GM21717 (cell line): Measurements from ENCODE around the gene TLCD1.
"Not testable (repeated sequence)": the region's sequence is repeated elsewhere in the genome, so short reads cannot be mapped to it uniquely, and the experiment has no call there.

Experiments
- ATAC-seq: cut with Tn5 transposase; IDR thresholded peaks from one replicate; pipeline ENCODE4 v1.9.1; 2021; ENCODE audit warnings: mild to moderate bottlenecking, moderate library complexity; ENCODE audit not compliant: unreplicated experiment

The TLCD1 gene

GRCh38 chr17:28747051-28747691 is 21.1 kb upstream of the TLCD1 start:
- ATAC-seq: no peak

DNA sequence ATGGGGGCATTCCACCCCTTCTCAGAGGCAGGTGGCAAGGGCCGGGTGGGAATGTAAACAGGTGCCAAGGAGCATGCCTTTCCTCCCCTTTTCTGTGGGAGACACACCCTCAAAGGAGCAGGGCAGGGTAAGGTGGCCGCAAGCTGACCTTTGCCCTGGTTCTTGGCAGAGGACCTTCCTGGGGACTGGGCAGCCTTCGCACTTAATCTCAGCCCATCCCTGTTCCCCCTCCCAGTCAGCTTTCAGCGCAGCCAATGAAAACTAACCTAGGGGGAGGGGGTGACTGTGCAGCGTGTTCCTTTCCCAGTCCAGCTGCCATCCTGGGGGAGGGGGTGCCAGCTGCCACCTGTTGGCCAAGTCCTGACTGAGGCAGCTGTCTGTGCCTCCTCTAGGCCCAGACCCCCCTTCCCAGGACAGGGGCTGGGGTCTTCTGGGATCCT is 20.6 kb upstream of the TLCD1 start:
- ATAC-seq: no peak

DNA sequence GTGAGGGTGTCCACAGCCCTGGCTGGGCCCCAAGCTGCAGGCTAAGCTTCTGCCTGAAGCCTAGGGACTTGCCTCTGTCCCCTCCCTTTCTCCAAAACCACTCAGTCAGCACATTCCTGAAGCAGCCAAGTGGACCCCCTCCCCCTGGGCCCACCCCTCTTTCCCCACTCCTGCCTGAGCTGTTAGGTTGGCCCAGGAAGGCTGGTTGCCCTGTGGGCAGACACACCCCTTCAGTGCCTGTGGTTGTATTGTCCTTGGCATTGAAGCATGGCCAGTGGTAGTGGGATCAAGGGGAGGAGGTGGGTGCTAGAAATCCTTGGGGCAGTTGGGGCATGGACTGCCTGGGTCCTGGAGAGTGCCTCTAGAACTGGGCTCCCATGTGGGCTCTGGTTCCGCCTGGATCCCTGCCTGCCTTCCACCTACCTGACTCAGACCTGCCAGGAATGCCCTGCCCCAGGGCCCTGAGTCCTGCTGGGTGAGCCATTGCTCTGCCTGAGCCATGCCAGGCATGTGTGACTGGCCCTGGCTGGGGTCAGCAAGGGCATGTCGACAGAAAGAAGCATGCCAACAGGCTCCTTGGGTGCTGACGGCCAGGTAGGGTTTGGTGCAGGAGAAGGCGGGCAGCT is 19.9 kb upstream of the TLCD1 start:
- no peak for ATAC-seq

GRCh38 chr17:28744972-28745785 is 19.1 kb upstream of the TLCD1 start:
- no peak for ATAC-seq

DNA sequence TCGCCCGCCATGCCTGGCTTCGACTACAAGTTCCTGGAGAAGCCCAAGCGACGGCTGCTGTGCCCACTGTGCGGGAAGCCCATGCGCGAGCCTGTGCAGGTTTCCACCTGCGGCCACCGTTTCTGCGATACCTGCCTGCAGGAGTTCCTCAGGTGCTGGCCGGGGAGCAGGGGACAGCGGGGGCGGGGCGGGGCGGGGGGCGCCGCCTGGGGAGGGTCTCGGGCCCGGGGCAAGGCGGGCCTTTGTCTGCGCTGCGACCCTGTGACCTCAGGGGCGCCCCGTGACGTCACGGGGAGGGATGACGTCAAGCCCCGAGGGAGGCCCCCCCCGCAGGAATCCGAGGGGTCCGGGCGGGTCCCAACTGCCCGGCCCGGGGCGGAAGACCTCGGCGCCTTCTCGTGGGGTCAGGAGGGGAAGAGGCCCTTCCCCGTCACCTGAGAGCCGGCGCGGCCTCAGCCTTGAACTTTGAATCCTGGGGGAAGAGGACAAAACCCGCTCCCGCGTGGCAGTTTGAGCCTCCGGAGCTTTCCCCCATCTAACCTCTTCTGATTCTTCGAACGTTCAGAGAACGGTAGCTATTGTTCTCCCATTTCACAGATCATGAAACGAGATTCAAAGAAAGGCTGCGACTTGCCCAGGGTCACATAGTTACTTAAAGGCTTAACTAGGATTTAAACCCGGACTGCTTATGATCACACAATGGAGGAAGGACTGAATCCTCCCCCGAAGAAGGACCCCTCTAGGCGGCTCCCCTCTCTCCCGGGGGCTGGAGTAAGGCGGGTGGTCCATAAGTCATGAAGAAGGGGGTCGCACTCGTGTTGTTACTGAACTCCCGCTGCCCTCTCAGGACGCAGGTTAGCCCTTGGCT is 18.3 kb upstream of the TLCD1 start:
- ATAC-seq: no peak

- ATAC-seq: peak; percentile 34
Measured at GRCh38 chr17:28743243-28744103, 17.4 kb upstream of the TLCD1 start, which contains the start of gene TRAF4. TSS of gene TRAF4 (plus strand) at chr17:28744011. CDS start at chr17:28744113, 102 bp downstream.

- ATAC-seq: no peak
Measured at GRCh38 chr17:28741358-28742349, 15.6 kb upstream of the TLCD1 start.

DNA sequence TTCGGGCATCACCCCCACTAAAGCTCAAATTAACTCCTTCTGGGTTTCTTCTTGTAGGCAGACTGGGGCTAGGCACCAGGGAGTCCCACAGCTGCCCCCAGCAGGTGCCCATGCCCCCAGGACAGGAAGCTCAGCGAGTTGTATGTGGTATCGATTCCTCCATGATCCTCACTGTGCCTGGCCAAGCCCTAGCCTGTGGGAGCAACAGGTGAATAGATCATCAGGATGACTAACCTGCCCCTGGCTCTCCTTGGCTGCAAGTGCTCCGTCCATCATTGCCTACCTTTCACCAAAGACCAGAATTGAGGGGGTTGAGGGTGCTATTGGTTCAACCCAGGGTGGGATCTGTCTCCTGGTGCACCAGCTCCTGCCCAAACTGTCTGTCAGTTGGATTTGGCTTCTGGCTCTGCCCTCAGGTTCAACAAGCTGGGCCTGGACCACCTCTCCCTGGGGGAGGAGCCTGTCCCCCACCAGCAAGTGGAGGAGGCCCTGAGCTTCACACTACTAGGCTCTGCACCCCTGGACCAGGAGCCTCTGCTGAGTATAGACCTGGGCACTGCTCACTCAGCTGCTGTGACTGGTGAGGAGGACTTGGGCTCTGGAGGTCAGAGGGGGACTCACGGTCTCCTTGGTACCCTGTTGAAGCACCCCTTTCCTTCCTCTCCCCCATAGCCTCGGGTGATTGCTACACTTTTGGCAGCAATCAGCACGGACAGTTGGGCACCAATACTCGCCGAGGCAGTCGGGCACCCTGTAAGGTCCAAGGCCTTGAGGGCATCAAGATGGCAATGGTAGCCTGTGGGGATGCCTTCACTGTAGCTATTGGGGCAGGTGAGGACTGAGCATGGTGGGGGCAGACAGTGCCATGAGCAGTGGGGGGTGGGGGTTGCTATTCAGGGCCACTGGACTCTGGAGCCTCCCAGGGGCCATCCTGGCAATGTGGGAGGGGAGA is 14.6 kb upstream of the TLCD1 start:
- ATAC-seq: no peak

DNA sequence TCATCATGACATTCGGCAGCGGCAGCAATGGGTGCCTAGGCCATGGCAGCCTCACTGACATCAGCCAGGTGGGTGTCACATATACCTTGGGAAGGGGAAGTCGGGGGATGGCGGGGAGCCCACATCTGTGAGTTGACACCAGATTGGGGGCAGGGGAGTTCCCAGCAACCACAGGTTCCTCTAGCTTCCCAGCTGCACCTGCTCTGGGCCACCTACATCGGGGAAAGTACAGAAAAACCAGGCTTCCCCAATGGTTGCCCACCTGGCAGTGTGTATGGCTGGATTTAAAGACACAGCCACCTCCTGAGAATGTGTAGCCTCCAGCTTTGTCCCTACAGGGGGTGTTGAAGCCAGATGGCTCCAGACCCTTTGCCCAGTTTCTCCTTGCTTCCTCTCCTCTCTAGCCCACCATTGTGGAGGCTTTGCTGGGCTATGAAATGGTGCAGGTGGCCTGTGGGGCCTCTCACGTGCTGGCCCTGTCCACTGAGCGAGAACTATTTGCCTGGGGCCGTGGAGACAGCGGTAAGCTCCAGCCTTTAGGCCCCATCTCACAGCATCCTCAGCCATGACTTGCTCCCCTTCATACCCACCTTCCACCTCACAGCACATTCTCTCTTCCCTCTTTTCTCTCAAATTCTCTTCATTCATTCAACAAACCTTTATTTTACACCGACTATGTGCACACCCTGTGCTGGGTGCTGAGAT is 12.8 kb upstream of the TLCD1 start:
- ATAC-seq: peak; percentile 30

DNA sequence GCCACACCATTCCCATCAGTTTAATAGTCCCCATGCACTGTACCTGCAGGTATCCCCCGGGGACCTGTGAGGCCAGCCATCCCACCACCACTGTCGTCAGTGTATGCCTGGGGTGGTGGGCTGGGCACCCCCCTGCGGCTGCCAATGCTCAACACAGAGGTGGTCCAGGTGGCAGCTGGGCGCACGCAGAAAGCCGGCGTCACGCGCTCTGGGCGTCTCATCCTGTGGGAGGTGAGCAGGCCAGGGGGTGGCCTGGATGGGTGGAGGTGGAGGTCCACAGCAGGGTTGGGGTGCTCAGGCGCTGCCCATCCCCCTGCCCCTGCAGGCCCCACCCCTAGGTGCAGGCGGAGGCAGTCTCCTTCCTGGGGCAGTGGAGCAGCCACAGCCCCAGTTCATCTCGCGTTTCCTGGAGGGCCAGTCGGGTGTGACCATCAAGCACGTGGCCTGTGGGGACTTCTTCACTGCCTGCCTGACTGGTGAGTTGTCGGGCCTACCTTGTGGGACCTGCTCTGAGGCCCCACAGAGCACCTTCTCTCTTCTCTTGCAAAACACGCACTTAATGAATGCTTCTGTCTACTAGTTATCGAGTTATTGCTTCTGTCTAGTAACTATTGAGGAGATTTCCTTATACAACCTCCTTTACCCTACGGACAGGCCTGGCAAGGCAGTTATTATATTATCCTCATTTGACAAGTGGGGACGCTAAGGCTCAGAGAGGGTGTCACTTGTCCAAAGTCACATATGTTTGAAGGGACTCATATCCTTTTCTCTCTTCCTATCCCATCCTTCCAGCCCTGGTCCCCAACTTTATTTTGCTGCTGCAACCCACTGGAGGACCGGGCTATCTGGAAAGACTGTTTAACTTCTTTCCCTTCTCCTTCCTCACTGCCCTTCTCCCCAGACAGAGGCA is 12.0 kb upstream of the TLCD1 start:
- peak; percentile 44 for ATAC-seq

GRCh38 chr17:28737316-28737715 is 11.3 kb upstream of the TLCD1 start:
- no peak for ATAC-seq

DNA sequence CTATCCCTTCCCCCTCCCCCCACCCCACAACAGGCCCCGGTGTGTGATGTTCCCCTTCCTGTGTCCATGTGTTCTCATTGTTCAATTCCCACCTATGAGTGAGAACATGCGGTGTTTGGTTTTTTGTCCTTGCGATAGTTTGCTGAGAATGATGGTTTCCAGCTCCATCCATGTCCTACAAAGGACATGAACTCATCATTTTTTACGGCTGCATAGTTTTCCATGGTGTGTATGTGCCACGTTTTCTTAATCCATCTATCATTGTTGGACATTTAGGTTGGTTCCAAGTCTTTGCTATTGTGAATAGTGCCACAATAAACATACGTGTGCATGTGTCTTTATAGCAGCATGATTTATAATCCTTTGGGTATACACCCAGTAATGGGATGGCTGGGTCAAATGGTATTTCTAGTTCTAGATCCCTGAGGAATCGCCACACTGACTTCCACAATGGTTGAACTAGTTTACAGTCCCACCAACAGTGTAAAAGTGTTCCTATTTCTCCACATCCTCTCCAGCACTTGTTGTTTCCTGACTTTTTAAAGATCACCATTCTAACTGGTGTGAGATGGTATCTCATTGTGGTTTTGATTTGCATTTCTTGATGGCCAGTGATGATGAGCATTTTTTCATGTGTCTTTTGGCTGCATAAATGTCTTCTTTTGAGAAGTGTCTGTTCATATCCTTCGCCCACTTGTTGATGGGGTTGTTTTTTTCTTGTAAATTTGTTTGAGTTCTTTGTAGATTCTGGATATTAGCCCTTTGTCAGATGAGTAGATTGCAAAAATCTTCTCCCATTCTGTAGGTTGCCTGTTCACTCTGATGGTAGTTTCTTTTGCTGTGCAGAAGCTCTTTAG is 10.1 kb upstream of the TLCD1 start:
- not testable (repeated sequence) for ATAC-seq

GRCh38 chr17:28735242-28735722 is 9.2 kb upstream of the TLCD1 start:
- no peak for ATAC-seq

- ATAC-seq: no peak
Measured at GRCh38 chr17:28734712-28735241, 8.7 kb upstream of the TLCD1 start.

DNA sequence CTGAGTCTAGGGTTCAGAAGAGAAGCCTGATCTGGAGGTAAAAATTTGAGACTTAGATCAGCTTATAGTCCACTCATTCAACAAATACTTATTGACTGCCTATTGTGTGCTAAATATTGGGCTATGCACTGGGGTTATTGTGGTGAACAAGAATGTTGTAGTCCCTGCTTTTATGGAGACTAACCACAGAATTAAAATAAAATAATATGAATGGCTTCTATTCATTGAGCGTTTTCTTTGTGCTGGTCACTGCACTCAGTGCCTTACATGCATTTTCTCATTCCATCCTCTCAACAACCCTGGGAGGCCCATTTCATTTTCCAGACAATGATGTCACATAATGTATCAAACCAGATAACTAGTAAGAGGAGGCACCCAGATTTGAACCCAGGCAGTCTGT is 7.3 kb upstream of the TLCD1 start:
- no peak for ATAC-seq
